Omental fat pad (tissue), 4 donors: ENCODE measurements around the gene SYNPO. TPM values are rescaled to one million over a fixed set of nuclear protein-coding genes. Genes with fewer than 3 reads are reported as not detected.

Experiments
- ATAC-seq: fragments of 150-250 bp; one replicate; pipeline ENCODE4 v1.9.1; 2016; ENCODE audit warnings: mild to moderate bottlenecking, moderate library complexity; ENCODE audit not compliant: low FRiP score
- DNase-seq: peaks from one replicate; pipeline ENCODE4 v3.0.0-alpha.2; 2019; ENCODE audit warnings: low spot score
- CTCF ChIP-seq, 3 donors: fragments of 450-650 bp; IDR thresholded peaks; one replicate each; pipeline ENCODE4 v1.5.1; 2016 to 2017; ENCODE audit warnings: antibody characterized with exemption in 3 of 3, mild to moderate bottlenecking in 3 of 3, moderate library complexity in 2 of 3
- total RNA-seq, 4 donors: library from RNA; depleted of rRNA; stranded (reverse); fragments of >200 nt; gene quantifications; one replicate each; pipeline ENCODE4 v1.1.0, GENCODE V29; 2016

SYNPO gene
- total RNA-seq, 4 donors from 2014 or later: 12.2 to 43.6 (median 26.1) TPM

DNA sequence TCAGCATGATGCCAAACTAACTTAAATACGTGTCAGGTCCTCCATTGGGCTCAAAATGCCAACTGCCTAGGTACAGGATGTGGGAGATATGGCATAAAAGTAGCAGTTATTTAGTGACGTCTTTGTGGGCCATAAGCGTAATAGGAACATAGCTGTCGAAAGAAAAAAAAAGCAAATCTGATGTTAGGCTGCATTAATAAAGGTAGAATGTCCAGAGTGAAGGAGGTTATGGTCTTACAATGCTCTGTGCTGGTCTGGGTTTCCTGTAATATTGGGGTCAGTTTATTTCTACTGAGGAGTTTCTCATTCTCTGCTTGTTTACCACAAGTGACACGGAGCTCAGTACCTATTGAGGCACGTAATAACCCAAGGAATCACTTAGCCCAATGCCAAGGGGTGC, 33.4 kb upstream of the SYNPO start:
- DNase-seq (no peak), ATAC-seq (no peak)
- TF ChIP-seq CTCF (IDR thresholded peaks at IDR 0.05): no peak

- DNase-seq (no peak), ATAC-seq (no peak)
- no peak for TF ChIP-seq CTCF (IDR thresholded peaks at IDR 0.05)
Observed at GRCh38 chr5:150607991-150608390, 32.5 kb upstream of the SYNPO start.

DNA sequence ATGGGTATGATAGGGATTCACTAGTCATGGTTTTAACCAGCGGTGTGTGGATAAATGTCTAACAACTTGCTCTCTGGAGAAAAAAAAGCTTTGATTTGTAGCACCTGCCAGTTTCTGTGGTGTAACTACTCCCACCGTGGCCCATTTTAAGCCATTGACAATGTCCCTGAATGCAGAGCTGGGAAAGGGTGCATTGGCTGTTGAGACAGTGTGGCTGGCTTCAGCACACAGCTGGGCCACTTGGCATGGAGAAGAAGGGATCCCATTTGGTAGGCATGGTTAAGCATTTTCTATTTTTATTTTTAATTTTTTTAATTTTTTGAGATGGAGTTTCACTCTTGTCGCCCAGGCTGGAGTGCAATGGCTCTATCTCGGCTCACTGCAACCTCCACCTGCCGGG, 31.5 kb upstream of the SYNPO start:
- ATAC-seq: no peak
- DNase-seq: no peak
- no peak for TF ChIP-seq CTCF (IDR thresholded peaks at IDR 0.05)

DNA sequence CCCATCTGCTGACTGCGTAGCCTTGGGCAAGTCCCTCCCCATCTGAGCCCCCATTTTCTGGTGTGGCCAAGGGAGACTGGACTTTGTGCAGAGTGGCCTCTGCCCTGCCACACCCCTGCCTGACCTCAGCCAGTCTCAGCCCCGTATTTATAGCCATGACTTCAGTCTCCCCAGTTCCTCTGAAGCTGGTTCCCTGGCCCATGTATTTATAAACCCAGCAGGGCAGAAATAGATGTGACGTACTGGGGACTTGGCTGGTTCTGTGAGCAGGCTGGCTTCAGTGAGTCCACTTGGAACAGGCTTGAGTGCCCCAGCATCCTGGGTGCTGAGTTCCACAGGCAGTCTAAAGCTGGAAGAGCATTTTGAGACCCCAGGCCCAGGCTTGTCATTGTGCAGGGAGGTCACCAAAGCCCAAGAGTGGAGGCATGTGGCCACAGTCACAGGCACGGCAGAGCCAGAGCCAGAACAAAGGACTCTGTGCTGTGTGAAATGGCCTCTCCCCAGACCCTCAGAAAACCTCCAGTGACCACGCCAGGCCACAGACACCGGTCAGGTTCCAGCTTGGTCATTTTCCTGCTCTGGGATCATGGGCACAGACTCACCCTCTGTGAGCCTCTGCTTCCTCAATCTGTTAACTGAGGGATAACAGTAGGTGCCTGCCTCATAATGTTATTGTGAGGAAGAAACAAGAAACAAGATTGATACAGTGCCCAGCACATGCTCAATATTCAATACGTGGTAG, 30.4 kb upstream of the SYNPO start:
- TF ChIP-seq CTCF (IDR thresholded peaks at IDR 0.05): no peak
- DNase-seq: no peak
- ATAC-seq: no peak

DNA sequence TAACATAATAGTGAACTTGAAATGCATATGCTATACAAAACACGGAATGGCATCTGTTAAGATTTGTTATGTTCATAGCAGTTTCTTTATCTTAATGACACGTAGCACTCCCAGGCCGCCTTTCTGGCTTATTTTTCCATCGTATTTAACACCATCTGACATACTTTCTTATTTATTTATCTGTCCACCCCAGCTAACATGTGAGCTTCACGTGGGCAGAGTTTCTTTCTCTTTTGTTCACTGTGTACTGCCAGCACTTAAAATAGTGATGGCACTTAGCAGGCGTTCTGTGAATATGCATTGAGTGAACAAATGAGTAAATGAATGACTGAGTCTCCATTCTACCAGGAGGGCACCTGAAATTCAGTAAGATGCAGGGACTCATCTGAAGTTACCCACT, 29.4 kb upstream of the SYNPO start:
- TF ChIP-seq CTCF (IDR thresholded peaks at IDR 0.05): no peak
- DNase-seq (no peak), ATAC-seq (no peak)

DNA sequence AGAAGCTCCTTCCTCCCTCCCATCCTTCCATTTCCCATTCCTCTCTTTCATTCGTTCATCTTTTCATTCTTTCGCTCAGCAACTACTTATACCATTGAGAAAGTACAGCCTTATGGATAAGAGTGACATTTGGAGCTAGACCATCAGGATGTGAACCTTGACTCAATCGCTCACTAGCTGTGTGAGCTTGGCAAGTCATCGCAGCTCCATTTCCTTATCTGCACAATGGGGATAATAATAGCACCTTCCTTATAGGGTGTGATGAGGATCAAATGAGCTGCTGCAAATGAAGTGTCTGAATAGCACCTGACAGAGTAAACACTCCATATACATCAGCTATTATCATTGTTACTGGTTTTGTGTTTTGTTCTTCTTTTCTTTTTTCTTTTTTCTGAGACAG, 28.1 kb upstream of the SYNPO start:
- ATAC-seq: no peak
- TF ChIP-seq CTCF (IDR thresholded peaks at IDR 0.05): no peak
- DNase-seq: no peak

- peak; percentile 27 for ATAC-seq
- DNase-seq: no peak
- no peak for TF ChIP-seq CTCF (IDR thresholded peaks at IDR 0.05)
Observed at GRCh38 chr5:150612905-150613670, 27.4 kb upstream of the SYNPO start.
